HL-60 (cell line): ENCODE results near the gene TNPO3.

Experiments
- DNase-seq, 2 experiments: peaks; one replicate each; pipeline ENCODE4 v3.0.0-alpha.2; 2010 to 2020; ENCODE audit warnings: low read depth in 1 of 2, low spot score in 1 of 2
- H3K27ac ChIP-seq: fragments of 250-450 bp; sonication (Bioruptor Pico); replicated peaks from 2 replicates; pipeline ENCODE4 v1.5.1; 2020; ENCODE audit warnings: mild to moderate bottlenecking, moderate library complexity
- H3K27me3 ChIP-seq: fragments of 250-450 bp; sonication (Bioruptor Pico); 2 replicates; pipeline ENCODE4 v1.5.1; 2021; ENCODE audit warnings: mild to moderate bottlenecking, moderate library complexity; ENCODE audit not compliant: insufficient read depth, poor library complexity, severe bottlenecking
- H3K4me3 ChIP-seq: replicated peaks from 2 replicates; pipeline ENCODE4 v1.5.1; 2011; ENCODE audit warnings: mild to moderate bottlenecking, control low read depth, low read length; ENCODE audit not compliant: insufficient read depth
- CTCF ChIP-seq: IDR thresholded peaks from one replicate; pipeline ENCODE4 v1.5.1; 2011; ENCODE audit warnings: low read length, control low read depth, inconsistent platforms; ENCODE audit not compliant: insufficient read depth
- GABPA ChIP-seq: IDR thresholded peaks from 2 replicates; pipeline ENCODE4 v1.6.1; 2012; ENCODE audit warnings: low read depth
- POLR2AphosphoS5 ChIP-seq: IDR thresholded peaks from 2 replicates; pipeline ENCODE4 v1.6.1; 2012; ENCODE audit warnings: low read depth
- REST ChIP-seq: IDR thresholded peaks from 2 replicates; pipeline ENCODE4 v1.6.1; 2012; ENCODE audit warnings: low read depth; ENCODE audit not compliant: insufficient replicate concordance
- SPI1 ChIP-seq: IDR thresholded peaks from 2 replicates; pipeline ENCODE4 v1.6.1; 2012; ENCODE audit warnings: low read depth, mild to moderate bottlenecking, borderline replicate concordance

TNPO3 gene

GRCh38 chr7:128988372-128988771, 66.5 kb downstream of the TNPO3 start:
- H3K27me3 ChIP-seq: no peaks in the 10 kb centered on the region
- no peak overlapping the region for H3K27ac ChIP-seq
- no peak for DNase-seq
- H3K4me3 ChIP-seq: no peak overlapping the region
- TF ChIP-seq REST: no peak
- no peak for TF ChIP-seq CTCF
- no peak for TF ChIP-seq SPI1
- no peak for TF ChIP-seq GABPA
- no peak for TF ChIP-seq POLR2AphosphoS5

GRCh38 chr7:128986609-128987008, 68.3 kb downstream of the TNPO3 start:
- H3K4me3 ChIP-seq: no peak overlapping the region
- TF ChIP-seq GABPA (no peak), POLR2AphosphoS5 (no peak)
- no peaks in the 10 kb centered on the region for H3K27me3 ChIP-seq
- H3K27ac ChIP-seq: no peak overlapping the region
- DNase-seq: no peak

- DNase-seq: no peak
- Histone ChIP-seq H3K27me3 (no peaks in the 10 kb centered on the region), H3K4me3 (no peak overlapping the region), H3K27ac (no peak overlapping the region)
- no peak for TF ChIP-seq SPI1
Measured at GRCh38 chr7:128985660-128986059, 69.3 kb downstream of the TNPO3 start.

- Histone ChIP-seq H3K4me3 (no peak overlapping the region), H3K27me3 (no peaks in the 10 kb centered on the region), H3K27ac (no peak overlapping the region)
- no peak for DNase-seq
- TF ChIP-seq POLR2AphosphoS5: no peak
- no peak for TF ChIP-seq CTCF
- TF ChIP-seq REST: no peak
- no peak for TF ChIP-seq SPI1
- TF ChIP-seq GABPA: no peak
Measured at GRCh38 chr7:128982105-128982504, 72.8 kb downstream of the TNPO3 start.

GRCh38 chr7:128974241-128974934, 80.5 kb downstream of the TNPO3 start:
- TF ChIP-seq SPI1 (no peak), REST (no peak), GABPA (no peak), CTCF (no peak), POLR2AphosphoS5 (no peak)
- no peak for DNase-seq
- no peak overlapping the region for H3K27ac ChIP-seq

More at GRCh38 chr7:128974241-128974934, 80.5 kb downstream of the TNPO3 start:
- Histone ChIP-seq H3K4me3 (no peak overlapping the region), H3K27me3 (no peaks in the 10 kb centered on the region)
